ENCODE data around the gene RBCK1.

- no peak for TF ChIP-seq NRF1 (conservative IDR thresholded peaks at IDR 0.05; ENCODE audit: low read depth, low read length)
- no peak for TF ChIP-seq RUNX3 (IDR thresholded peaks at IDR 0.05; ENCODE audit: low read length)
- TF ChIP-seq, protein P1, sequence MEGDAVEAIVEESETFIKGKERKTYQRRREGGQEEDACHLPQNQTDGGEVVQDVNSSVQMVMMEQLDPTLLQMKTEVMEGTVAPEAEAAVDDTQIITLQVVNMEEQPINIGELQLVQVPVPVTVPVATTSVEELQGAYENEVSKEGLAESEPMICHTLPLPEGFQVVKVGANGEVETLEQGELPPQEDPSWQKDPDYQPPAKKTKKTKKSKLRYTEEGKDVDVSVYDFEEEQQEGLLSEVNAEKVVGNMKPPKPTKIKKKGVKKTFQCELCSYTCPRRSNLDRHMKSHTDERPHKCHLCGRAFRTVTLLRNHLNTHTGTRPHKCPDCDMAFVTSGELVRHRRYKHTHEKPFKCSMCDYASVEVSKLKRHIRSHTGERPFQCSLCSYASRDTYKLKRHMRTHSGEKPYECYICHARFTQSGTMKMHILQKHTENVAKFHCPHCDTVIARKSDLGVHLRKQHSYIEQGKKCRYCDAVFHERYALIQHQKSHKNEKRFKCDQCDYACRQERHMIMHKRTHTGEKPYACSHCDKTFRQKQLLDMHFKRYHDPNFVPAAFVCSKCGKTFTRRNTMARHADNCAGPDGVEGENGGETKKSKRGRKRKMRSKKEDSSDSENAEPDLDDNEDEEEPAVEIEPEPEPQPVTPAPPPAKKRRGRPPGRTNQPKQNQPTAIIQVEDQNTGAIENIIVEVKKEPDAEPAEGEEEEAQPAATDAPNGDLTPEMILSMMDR (IDR thresholded peaks at IDR 0.05 in 2 of 3, conservative IDR thresholded peaks at IDR 0.05 in 1 of 3; ENCODE audit: control insufficient read depth in 2 of 3, extremely low read depth in 1 of 3, insufficient read depth in 1 of 3, low read depth in 3 of 3, low read length in 3 of 3), result no peak
- TF ChIP-seq, protein P2, sequence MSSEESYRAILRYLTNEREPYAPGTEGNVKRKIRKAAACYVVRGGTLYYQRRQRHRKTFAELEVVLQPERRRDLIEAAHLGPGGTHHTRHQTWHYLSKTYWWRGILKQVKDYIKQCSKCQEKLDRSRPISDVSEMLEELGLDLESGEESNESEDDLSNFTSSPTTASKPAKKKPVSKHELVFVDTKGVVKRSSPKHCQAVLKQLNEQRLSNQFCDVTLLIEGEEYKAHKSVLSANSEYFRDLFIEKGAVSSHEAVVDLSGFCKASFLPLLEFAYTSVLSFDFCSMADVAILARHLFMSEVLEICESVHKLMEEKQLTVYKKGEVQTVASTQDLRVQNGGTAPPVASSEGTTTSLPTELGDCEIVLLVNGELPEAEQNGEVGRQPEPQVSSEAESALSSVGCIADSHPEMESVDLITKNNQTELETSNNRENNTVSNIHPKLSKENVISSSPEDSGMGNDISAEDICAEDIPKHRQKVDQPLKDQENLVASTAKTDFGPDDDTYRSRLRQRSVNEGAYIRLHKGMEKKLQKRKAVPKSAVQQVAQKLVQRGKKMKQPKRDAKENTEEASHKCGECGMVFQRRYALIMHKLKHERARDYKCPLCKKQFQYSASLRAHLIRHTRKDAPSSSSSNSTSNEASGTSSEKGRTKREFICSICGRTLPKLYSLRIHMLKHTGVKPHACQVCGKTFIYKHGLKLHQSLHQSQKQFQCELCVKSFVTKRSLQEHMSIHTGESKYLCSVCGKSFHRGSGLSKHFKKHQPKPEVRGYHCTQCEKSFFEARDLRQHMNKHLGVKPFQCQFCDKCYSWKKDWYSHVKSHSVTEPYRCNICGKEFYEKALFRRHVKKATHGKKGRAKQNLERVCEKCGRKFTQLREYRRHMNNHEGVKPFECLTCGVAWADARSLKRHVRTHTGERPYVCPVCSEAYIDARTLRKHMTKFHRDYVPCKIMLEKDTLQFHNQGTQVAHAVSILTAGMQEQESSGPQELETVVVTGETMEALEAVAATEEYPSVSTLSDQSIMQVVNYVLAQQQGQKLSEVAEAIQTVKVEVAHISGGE (CRISPR knock-in tag; IDR thresholded peaks at IDR 0.05), result no peak
- no peak for TF ChIP-seq HDAC2 (IDR thresholded peaks at IDR 0.05)
- no peak for TF ChIP-seq HDGF (IDR thresholded peaks at IDR 0.05)
- TF ChIP-seq JUND (IDR thresholded peaks at IDR 0.05; ENCODE audit: low read depth, low read length), result no peak
- TF ChIP-seq EZH2 (IDR thresholded peaks at IDR 0.05; ENCODE audit: borderline replicate concordance, control insufficient read depth, low read depth, low read length), result no peak
- no peak for TF ChIP-seq CHD1 (IDR thresholded peaks at IDR 0.05; ENCODE audit: low read depth, low read length)
- no peak for TF ChIP-seq SP1 (IDR thresholded peaks at IDR 0.05; ENCODE audit: low read depth, low read length)
These were observed at the start of gene RBCK1 for GRCh38 chr20:407953-408842.

Measured in GM12878 (cell line).